Keratinocyte (primary cell): ENCODE data around the gene GANC. TPM values are rescaled to one million over a fixed set of nuclear protein-coding genes. Genes with fewer than 3 reads are reported as not detected.

ENCODE experiments used
- DNase-seq: peaks from one replicate; pipeline ENCODE4 v3.0.0-alpha.2; 2011; ENCODE audit warnings: low read depth, missing footprints, low spot score
- FAIRE-seq: peaks from 2 replicates; lab custom pipeline; 2011; peaks lifted over from hg19 to GRCh38; lab: Jason Lieb, UNC
- H2AFZ ChIP-seq: 2 replicates; pipeline ENCODE4 v1.6.0; 2012; ENCODE audit warnings: low read length, control low read depth, inconsistent platforms; ENCODE audit not compliant: control insufficient read depth
- H3K27ac ChIP-seq: 2 replicates; pipeline ENCODE4 v1.5.1; 2011; ENCODE audit warnings: low read length; ENCODE audit not compliant: control insufficient read depth, insufficient read depth
- H3K27me3 ChIP-seq: 3 replicates; pipeline ENCODE4 v1.6.0; 2011; ENCODE audit warnings: low read length; ENCODE audit not compliant: control insufficient read depth, insufficient read depth; ENCODE audit errors: extremely low read depth
- H3K36me3 ChIP-seq, 2 experiments: 2 replicates in 1 of 2; 3 replicates in 1 of 2; pipeline ENCODE4 v1.5.1; 2011; ENCODE audit warnings: low read length in 2 of 2, mild to moderate bottlenecking in 1 of 2; ENCODE audit not compliant: control insufficient read depth in 2 of 2, insufficient read depth in 2 of 2; ENCODE audit errors: extremely low read depth in 1 of 2
- H3K4me1 ChIP-seq: 3 replicates; pipeline ENCODE4 v1.5.1; 2011; ENCODE audit warnings: low read length; ENCODE audit not compliant: control insufficient read depth, insufficient read depth; ENCODE audit errors: extremely low read depth
- H3K4me2 ChIP-seq: 3 replicates; pipeline ENCODE4 v1.6.0; 2011; ENCODE audit warnings: low read depth, low read length; ENCODE audit not compliant: control insufficient read depth, insufficient read depth; ENCODE audit errors: extremely low read depth
- H3K4me3 ChIP-seq, 3 experiments: fragments of 200-600 bp in 1 of 3; sonication (generic) in 1 of 3; 2 replicates in 2 of 3; 3 replicates in 1 of 3; pipeline ENCODE4 v1.5.1; 2011 to 2016; ENCODE audit warnings: low read length in 3 of 3, mild to moderate bottlenecking in 3 of 3, control low read depth in 2 of 3, inconsistent platforms in 1 of 3, low read depth in 1 of 3, mixed read lengths in 1 of 3, mixed run types in 1 of 3, moderate library complexity in 1 of 3; ENCODE audit not compliant: control insufficient read depth in 2 of 3, insufficient read depth in 2 of 3; ENCODE audit errors: extremely low read depth in 1 of 3
- H3K79me2 ChIP-seq: 2 replicates; pipeline ENCODE4 v1.6.0; 2012; ENCODE audit warnings: low read length; ENCODE audit not compliant: control insufficient read depth, insufficient read depth
- H3K9ac ChIP-seq: 3 replicates; pipeline ENCODE4 v1.6.0; 2011; ENCODE audit warnings: low read length; ENCODE audit not compliant: control insufficient read depth, insufficient read depth; ENCODE audit errors: extremely low read depth
- H3K9me1 ChIP-seq: 3 replicates; pipeline ENCODE4 v1.6.0; 2011; ENCODE audit warnings: low read length; ENCODE audit not compliant: control insufficient read depth, insufficient read depth; ENCODE audit errors: extremely low read depth
- H3K9me3 ChIP-seq: 2 replicates; pipeline ENCODE4 v1.5.1; 2012; ENCODE audit warnings: low read depth, low read length; ENCODE audit not compliant: control insufficient read depth
- H4K20me1 ChIP-seq: 3 replicates; pipeline ENCODE4 v1.6.0; 2011; ENCODE audit warnings: low read length; ENCODE audit not compliant: control insufficient read depth, insufficient read depth; ENCODE audit errors: extremely low read depth
- EZH2 ChIP-seq: IDR thresholded peaks from one replicate; pipeline ENCODE4 v1.6.1; 2012; ENCODE audit warnings: inconsistent platforms, mild to moderate bottlenecking, low read length, moderate library complexity
- dilution Hi-C: fragments of 300-500 bp; cut with MboI; formaldehyde crosslinking; loops from one replicate; pipeline ENCODE4 v1.7.0; 2020; ENCODE audit warnings: low sequenced_read_pairs; ENCODE audit not compliant: extremely low pct_ligation_motif_present
- polyA plus RNA-seq, 5 experiments: library from polyadenylated mRNA; depleted of rRNA in 3 of 5; stranded (reverse) in 3 of 5; stranded (forward) in 1 of 5; unstranded in 1 of 5; fragments of >200 nt; gene quantifications; 1 replicate in 1 of 5; 2 replicates in 3 of 5; 3 replicates in 1 of 5; pipeline versions ENCODE4 v1.2.1 to v1.2.3, GENCODE V29; 2011 to 2012; ENCODE audit warnings: missing spikeins in 2 of 5, low read depth in 1 of 5, low replicate concordance in 1 of 5
- TF ChIP-seq, protein P1 (sequence below), 3 experiments: IDR thresholded peaks in 1 of 3; conservative IDR thresholded peaks in 1 of 3; optimal IDR thresholded peaks in 1 of 3; 2 replicates in 2 of 3; 3 replicates in 1 of 3; pipeline versions ENCODE3 to v1.5.1; 2011; ENCODE audit warnings: low read length in 3 of 3, mild to moderate bottlenecking in 3 of 3, moderate library complexity in 2 of 3, control low read depth in 1 of 3, inconsistent platforms in 1 of 3; ENCODE audit not compliant: insufficient read depth in 2 of 3; ENCODE audit errors: extremely low read depth in 1 of 3

GANC gene
- polyA plus RNA-seq, 1 donor (not counting 4 experiments of a cell fraction or from before 2014, with no cell fraction given) = 46.2 TPM

DNA sequence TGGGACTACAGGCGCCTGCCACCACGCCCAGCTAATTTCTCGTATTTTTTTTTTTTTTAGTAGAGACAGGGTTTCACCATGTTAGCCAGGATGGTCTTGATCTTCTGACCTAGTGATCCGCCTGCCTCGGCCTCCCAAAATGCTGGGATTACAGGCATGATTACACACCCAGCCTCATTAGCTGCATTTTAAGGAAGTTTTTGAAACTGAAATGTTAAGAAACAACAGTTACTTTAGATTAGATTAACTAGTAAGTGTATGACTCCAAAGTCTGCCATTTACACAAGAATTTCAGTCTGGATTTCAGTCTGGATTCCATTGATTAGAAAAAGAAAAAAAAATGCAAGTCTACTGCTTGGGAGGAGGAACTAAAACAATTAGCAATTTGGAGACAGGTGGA is 40.4 kb upstream of the GANC start:
- no peak for FAIRE-seq

DNA sequence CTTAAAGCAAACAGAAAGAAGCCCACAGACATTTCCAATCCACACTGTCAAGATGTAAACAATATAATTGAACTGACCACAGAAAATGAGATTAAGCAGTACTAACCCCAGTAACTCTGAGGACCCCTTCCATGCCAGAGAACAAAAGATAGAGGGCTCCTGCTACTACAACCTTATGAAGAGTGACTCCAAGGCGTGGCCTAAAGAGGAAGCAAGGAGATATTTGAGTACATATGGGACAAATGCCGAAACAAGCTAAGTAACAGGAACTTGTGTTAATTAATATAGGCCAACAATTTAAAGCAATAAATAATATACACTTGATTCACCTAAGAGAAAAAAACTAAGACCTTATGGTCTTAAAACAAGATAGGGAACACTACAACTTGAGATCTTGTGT is 39.9 kb upstream of the GANC start:
- H3K4me2 ChIP-seq = no peak overlapping the region
- H3K27me3 ChIP-seq = no peaks in the 10 kb centered on the region
- DNase-seq = no peak
- no peak for FAIRE-seq
- H3K9ac ChIP-seq = no peak overlapping the region
- H3K36me3 ChIP-seq = peaks cover 11 to 20% of the 10 kb centered on the region in 2 experiments
- no peak overlapping the region for H3K4me3 ChIP-seq
- no peaks in the 10 kb centered on the region for H3K79me2 ChIP-seq
- no peak overlapping the region for H3K27ac ChIP-seq
- dilution Hi-C loops = no loop called here
- H2AFZ ChIP-seq = no peak overlapping the region
- no peaks in the 10 kb centered on the region for H3K9me1 ChIP-seq
- H3K9me3 ChIP-seq = no peaks in the 10 kb centered on the region
- no peaks in the 10 kb centered on the region for H4K20me1 ChIP-seq
- no peak for TF ChIP-seq EZH2
- TF ChIP-seq, protein P1, sequence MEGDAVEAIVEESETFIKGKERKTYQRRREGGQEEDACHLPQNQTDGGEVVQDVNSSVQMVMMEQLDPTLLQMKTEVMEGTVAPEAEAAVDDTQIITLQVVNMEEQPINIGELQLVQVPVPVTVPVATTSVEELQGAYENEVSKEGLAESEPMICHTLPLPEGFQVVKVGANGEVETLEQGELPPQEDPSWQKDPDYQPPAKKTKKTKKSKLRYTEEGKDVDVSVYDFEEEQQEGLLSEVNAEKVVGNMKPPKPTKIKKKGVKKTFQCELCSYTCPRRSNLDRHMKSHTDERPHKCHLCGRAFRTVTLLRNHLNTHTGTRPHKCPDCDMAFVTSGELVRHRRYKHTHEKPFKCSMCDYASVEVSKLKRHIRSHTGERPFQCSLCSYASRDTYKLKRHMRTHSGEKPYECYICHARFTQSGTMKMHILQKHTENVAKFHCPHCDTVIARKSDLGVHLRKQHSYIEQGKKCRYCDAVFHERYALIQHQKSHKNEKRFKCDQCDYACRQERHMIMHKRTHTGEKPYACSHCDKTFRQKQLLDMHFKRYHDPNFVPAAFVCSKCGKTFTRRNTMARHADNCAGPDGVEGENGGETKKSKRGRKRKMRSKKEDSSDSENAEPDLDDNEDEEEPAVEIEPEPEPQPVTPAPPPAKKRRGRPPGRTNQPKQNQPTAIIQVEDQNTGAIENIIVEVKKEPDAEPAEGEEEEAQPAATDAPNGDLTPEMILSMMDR (optimal IDR thresholded peaks at IDR 0.05 in 1 of 3, IDR thresholded peaks at IDR 0.05 in 1 of 3, conservative IDR thresholded peaks at IDR 0.05 in 1 of 3; ENCODE audit: extremely low read depth in 1 of 3, insufficient read depth in 2 of 3, low read length in 3 of 3) = no peak
- no peaks in the 10 kb centered on the region for H3K4me1 ChIP-seq

More for the DNA sequence above, 40.4 kb upstream of the GANC start:
- Histone ChIP-seq H3K9me1 (no peaks in the 10 kb centered on the region), H3K27ac (no peak overlapping the region), H3K79me2 (no peaks in the 10 kb centered on the region), H2AFZ (no peak overlapping the region), H3K4me3 (no peak overlapping the region), H3K9me3 (no peaks in the 10 kb centered on the region), H3K4me1 (no peaks in the 10 kb centered on the region), H3K27me3 (no peaks in the 10 kb centered on the region), H3K36me3 (peaks cover 8 to 20% of the 10 kb centered on the region in 2 experiments), H3K4me2 (no peak overlapping the region), H4K20me1 (no peaks in the 10 kb centered on the region), H3K9ac (no peak overlapping the region)
- dilution Hi-C loops = no loop called here
- TF ChIP-seq, protein P1 (optimal IDR thresholded peaks at IDR 0.05 in 1 of 3, IDR thresholded peaks at IDR 0.05 in 1 of 3, conservative IDR thresholded peaks at IDR 0.05 in 1 of 3; ENCODE audit: extremely low read depth in 1 of 3, insufficient read depth in 2 of 3, low read length in 3 of 3) = no peak
- no peak for TF ChIP-seq EZH2
- no peak for DNase-seq
